Measurements from ENCODE around the gene HAPLN2. TPM values are rescaled to one million over a fixed set of nuclear protein-coding genes. Genes with fewer than 3 reads are reported as not detected.

The HAPLN2 gene
- total RNA-seq (2021; fragmentation: NEBNext Ultra II Directional; extraction: Animal tissue kit (Norgen Biotek cat#: 25700)) = 0.19 TPM in 1 of 2 replicates, not detected in the other
- polyA plus RNA-seq (2011; rRNA removed) = 0.51 and 1.2 TPM in 2 replicates
- polyA plus RNA-seq (2011; cell fraction: cytosol; rRNA removed) = 0.81 TPM
- 3.4 TPM for polyA plus RNA-seq (2011; cell fraction: nucleus; rRNA removed)
- polyA plus RNA-seq (2012, experiment 1 of 2) = 0.40 to 0.92 TPM (median 0.72 TPM) in 3 of 4 replicates, not detected in the other
- polyA plus RNA-seq (2012, experiment 2 of 2) = not detected
- 0.45 TPM for polyA plus RNA-seq (2013, experiment 1 of 2)
- 0.15 TPM for polyA plus RNA-seq (2013, experiment 2 of 2)
- not detected in 2 replicates for polyA minus RNA-seq (2011; rRNA and poly(A)+ RNA removed)
- not detected for polyA minus RNA-seq (2011; cell fraction: cytosol; rRNA and poly(A)+ RNA removed)
- 0.50 TPM for polyA minus RNA-seq (2011; cell fraction: nucleus; rRNA and poly(A)+ RNA removed)
- long read RNA-seq, experiment 1 = 0 reads
- long read RNA-seq, experiment 2 = 0 reads

DNA sequence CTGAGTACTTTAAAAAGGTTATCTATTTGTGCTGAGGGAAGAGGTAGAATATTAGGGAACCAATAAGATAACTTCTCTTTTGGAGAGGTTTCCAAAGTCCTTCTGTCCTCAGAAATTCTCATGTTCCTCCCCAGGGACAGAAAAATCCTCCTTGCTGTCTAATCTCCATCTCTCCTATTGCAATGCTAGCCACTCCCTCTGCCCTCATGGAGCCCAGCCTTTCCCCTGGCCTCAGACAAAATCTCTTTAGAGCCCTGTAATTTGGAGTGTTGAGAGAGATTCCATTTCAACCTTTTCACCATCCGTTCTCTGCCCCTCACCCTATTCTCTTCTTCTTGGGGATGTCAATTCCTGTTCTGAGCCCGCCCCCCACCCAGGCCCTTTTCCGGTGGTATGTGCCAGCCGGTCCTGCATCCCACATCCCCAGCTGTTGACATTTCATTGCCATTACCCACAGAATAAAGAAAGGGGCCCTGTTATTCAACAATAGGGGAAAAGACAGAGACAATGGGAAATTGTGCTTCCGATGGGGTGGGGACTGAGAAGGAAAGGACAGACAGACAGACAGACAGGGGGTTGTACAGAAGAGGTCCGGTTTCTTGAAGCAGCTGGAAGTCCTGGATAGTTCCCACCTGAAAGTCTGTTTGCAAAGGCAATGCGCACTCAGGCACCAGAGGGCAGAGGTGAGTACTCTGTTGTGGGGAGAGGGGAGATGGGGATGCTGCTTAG is at the start of gene HAPLN2:
Gene HAPLN2, plus strand, starts transcription at position 563 of the 729 bp plus-strand sequence. CDS start 4,076 bp downstream, outside the sequence.
- WGBS, 2 experiments (ENCODE audit: extremely low coverage in 1 of 2, insufficient coverage in 1 of 2, insufficient read length in 1 of 2, insufficient replicate concordance in 2 of 2, low coverage in 1 of 2, low lambda C conversion rate in 2 of 2, missing lambda C conversion rate in 1 of 2) = 8% methylated on average over 4 of the region's 7 CpGs; no CpG with 5 or more reads in 1 of the 2 experiments
- H3K79me2 ChIP-seq (ENCODE audit: control insufficient read depth in 1 of 2, insufficient read depth in 2 of 2, low read length in 2 of 2) = no peaks in the 10 kb centered on the region
- FAIRE-seq (peak; percentile 69), DNase-seq (ENCODE audit: low read depth in 1 of 2, low spot score in 2 of 2) (peak in 1 of 2 experiments; percentile 84)
- H3K9me3 ChIP-seq (ENCODE audit: insufficient read depth in 2 of 2, low read depth in 1 of 2, low read length in 1 of 2) = no peaks in the 10 kb centered on the region
- H2BK12ac ChIP-seq (ENCODE audit: low read depth, low read length) = no peak within 1 kb of the TSS
- no peak within 1 kb of the TSS for H3K56ac ChIP-seq (replicated peaks; ENCODE audit: insufficient read length, low read depth, low read length)
- ChIA-PET POLR2A (ENCODE audit: partially characterized antibody) (interaction anchor here (0.6 to 2.6 kb wide), 15 partner anchors 8 to 500 kb away, joined by 3 to 11 read pairs (median 4); partner anchors contain the start of genes NAXE and NES), CTCF (ENCODE audit: partially characterized antibody) (interaction anchor here (0.7 to 43.0 kb wide), 27 partner anchors 9 to 469 kb away, joined by 3 to 868 read pairs (median 6); partner anchors contain the start of genes BCAN, CRABP2, GPATCH4 and METTL25B)
- H3K14ac ChIP-seq (ENCODE audit: insufficient read length) = no peak within 1 kb of the TSS
- peaks cover 14 to 34% (median 27%) of the 10 kb centered on the region in 4 experiments for H3K27me3 ChIP-seq (replicated peaks in 1 of 4; ENCODE audit: control insufficient read depth in 3 of 4, extremely low read depth in 1 of 4, insufficient read depth in 3 of 4, low read length in 3 of 4)
- no peak within 1 kb of the TSS for H4K91ac ChIP-seq (replicated peaks; ENCODE audit: insufficient read length, low read length)
- H3K23me2 ChIP-seq (ENCODE audit: low read depth, low read length) = peaks cover 4% of the 10 kb centered on the region; the same call in 1 of the 2 replicates
- no peak within 1 kb of the TSS for H2BK120ac ChIP-seq (replicated peaks; ENCODE audit: low read depth, low read length)
- H3K79me1 ChIP-seq (ENCODE audit: low read depth, low read length) = no peaks in the 10 kb centered on the region
- H3K4me1 ChIP-seq (replicated peaks in 1 of 4; ENCODE audit: control insufficient read depth in 3 of 4, insufficient read depth in 4 of 4, low read length in 3 of 4) = no peaks in the 10 kb centered on the region; a peak in 2 of 7 replicates
- H2BK15ac ChIP-seq (ENCODE audit: low read length) = no peak within 1 kb of the TSS
- no peak within 1 kb of the TSS for H3K23ac ChIP-seq (ENCODE audit: insufficient read length)
- TF ChIP-seq, protein P1, sequence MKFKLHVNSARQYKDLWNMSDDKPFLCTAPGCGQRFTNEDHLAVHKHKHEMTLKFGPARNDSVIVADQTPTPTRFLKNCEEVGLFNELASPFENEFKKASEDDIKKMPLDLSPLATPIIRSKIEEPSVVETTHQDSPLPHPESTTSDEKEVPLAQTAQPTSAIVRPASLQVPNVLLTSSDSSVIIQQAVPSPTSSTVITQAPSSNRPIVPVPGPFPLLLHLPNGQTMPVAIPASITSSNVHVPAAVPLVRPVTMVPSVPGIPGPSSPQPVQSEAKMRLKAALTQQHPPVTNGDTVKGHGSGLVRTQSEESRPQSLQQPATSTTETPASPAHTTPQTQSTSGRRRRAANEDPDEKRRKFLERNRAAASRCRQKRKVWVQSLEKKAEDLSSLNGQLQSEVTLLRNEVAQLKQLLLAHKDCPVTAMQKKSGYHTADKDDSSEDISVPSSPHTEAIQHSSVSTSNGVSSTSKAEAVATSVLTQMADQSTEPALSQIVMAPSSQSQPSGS (IDR thresholded peaks at IDR 0.05; ENCODE audit: low read length) = no peak
- TF ChIP-seq RAD21 (IDR thresholded peaks at IDR 0.05 in 1 of 2, conservative IDR thresholded peaks at IDR 0.05 in 1 of 2; ENCODE audit: low read depth in 2 of 2, low read length in 2 of 2) = peak; percentile 44 to 53
- TF ChIP-seq, protein P2, sequence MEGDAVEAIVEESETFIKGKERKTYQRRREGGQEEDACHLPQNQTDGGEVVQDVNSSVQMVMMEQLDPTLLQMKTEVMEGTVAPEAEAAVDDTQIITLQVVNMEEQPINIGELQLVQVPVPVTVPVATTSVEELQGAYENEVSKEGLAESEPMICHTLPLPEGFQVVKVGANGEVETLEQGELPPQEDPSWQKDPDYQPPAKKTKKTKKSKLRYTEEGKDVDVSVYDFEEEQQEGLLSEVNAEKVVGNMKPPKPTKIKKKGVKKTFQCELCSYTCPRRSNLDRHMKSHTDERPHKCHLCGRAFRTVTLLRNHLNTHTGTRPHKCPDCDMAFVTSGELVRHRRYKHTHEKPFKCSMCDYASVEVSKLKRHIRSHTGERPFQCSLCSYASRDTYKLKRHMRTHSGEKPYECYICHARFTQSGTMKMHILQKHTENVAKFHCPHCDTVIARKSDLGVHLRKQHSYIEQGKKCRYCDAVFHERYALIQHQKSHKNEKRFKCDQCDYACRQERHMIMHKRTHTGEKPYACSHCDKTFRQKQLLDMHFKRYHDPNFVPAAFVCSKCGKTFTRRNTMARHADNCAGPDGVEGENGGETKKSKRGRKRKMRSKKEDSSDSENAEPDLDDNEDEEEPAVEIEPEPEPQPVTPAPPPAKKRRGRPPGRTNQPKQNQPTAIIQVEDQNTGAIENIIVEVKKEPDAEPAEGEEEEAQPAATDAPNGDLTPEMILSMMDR (IDR thresholded peaks at IDR 0.05; ENCODE audit: control extremely low read depth in 1 of 3, insufficient read depth in 1 of 3, low read depth in 1 of 3, low read length in 3 of 3) = peak; percentile 72 to 94 (median 92)
- no peaks in the 10 kb centered on the region for H3K36me3 ChIP-seq (ENCODE audit: control insufficient read depth in 2 of 4, insufficient read depth in 4 of 4, low read length in 3 of 4)
- H2AFZ ChIP-seq (ENCODE audit: low read length) = no peak within 1 kb of the TSS
- H3K9ac ChIP-seq (replicated peaks in 1 of 4; ENCODE audit: extremely low read depth in 1 of 4, low read depth in 3 of 4, low read length in 3 of 4) = no peak within 1 kb of the TSS
- no peak within 1 kb of the TSS for H2AK5ac ChIP-seq (ENCODE audit: low read depth, low read length)
- no peak within 1 kb of the TSS for H3K27ac ChIP-seq (ENCODE audit: low read depth, low read length)
- H3K4me2 ChIP-seq (ENCODE audit: insufficient read depth in 1 of 2, low read depth in 2 of 2, low read length in 2 of 2) = peak within 1 kb of the TSS; percentile 26 to 48; a peak in 3 of 4 replicates
- H3K18ac ChIP-seq (ENCODE audit: extremely low read depth, low read length) = no peak within 1 kb of the TSS
- no peak within 1 kb of the TSS for H4K8ac ChIP-seq (ENCODE audit: extremely low read depth, insufficient read depth, low read length)
- H2BK20ac ChIP-seq (ENCODE audit: low read length) = no peak within 1 kb of the TSS
- H3K4ac ChIP-seq (replicated peaks; ENCODE audit: insufficient read length, low read depth, low read length) = no peak within 1 kb of the TSS
- H2BK5ac ChIP-seq (ENCODE audit: low read depth, low read length) = no peak within 1 kb of the TSS
- H4K5ac ChIP-seq (ENCODE audit: insufficient read length, low read depth, low read length) = no peak within 1 kb of the TSS
- peak within 1 kb of the TSS in 1 of 4 experiments; percentile 32; a peak in 2 of 8 replicates for H3K4me3 ChIP-seq (ENCODE audit: extremely low read depth in 1 of 4, insufficient read depth in 2 of 4, low read depth in 3 of 4, low read length in 4 of 4)
- no peaks in the 10 kb centered on the region for H4K20me1 ChIP-seq (replicated peaks in 1 of 2; ENCODE audit: control insufficient read depth in 1 of 2, insufficient read depth in 2 of 2, low read length in 2 of 2)

Data from H1 (cell line).